HUES48 (cell line): ENCODE measurements around the gene UBALD1.

Experiments used
- H3K27ac ChIP-seq: one replicate; pipeline ENCODE4 v1.7.0; 2013; ENCODE audit warnings: low read depth, low read length, inconsistent platforms
- H3K27me3 ChIP-seq: 2 replicates; pipeline ENCODE4 v1.6.1; 2013; ENCODE audit warnings: mild to moderate bottlenecking, low read length; ENCODE audit not compliant: control insufficient read depth, insufficient read depth
- H3K36me3 ChIP-seq: 2 replicates; pipeline ENCODE4 v1.6.1; 2013; ENCODE audit warnings: low read length; ENCODE audit not compliant: control insufficient read depth, insufficient read depth
- H3K4me1 ChIP-seq: 2 replicates; pipeline ENCODE4 v1.6.1; 2013; ENCODE audit warnings: mild to moderate bottlenecking, low read length; ENCODE audit not compliant: control insufficient read depth, insufficient read depth
- H3K4me3 ChIP-seq: 2 replicates; pipeline ENCODE4 v1.5.1; 2013; ENCODE audit warnings: mild to moderate bottlenecking, low read depth, low read length
- H3K9ac ChIP-seq: 2 replicates; pipeline ENCODE4 v1.6.1; 2013; ENCODE audit warnings: mild to moderate bottlenecking, low read depth, low read length, moderate library complexity
- H3K9me3 ChIP-seq: 2 replicates; pipeline ENCODE4 v1.6.1; 2013; ENCODE audit warnings: low read length; ENCODE audit not compliant: control insufficient read depth, insufficient read depth

UBALD1 gene

DNA sequence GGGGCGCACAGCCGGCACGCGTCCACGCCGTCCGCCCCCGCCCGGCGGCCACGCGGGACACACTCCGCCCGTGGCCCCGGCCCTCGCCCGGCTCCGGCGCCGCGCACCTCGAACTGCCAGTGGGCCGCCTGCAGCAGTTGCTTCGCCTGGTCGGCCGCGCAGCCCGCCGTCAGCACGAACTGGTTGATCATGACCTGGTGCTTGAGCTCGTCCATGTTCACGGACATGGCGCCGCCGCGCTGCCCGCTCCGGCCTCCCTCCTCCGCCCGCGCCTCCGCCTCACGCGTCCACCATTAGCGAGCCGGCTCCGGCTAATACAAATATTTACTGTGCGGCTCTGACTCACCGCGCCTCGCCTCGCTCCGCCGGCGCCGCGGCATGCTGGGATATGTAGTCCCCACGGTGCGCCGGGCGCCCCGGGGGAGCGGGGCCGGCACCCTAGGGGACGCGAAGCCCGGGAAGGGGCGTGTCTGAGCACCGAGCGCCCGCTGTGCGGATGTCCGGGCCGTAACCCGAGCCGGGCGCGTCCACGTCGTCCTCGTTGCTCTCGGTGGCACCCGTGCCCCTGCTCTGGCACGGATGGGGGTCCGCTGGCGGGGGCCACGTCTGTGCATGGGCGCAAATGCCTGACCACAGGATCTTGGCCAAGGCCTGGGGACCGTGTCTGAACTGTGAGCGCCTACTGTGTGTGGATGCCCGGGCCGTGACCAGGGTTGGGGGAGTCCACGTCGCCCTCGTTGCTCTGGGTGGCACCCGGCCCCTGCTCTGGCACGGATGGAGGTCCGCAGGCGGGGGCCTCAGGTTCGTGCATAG is at the start of gene UBALD1:
UBALD1 (minus strand) TSS at position 318 of the 813 bp plus-strand sequence; CDS start at position 227, 91 bp downstream.
- H3K36me3 ChIP-seq, result peaks cover 6% of the 10 kb centered on the region; the same call in 1 of the 2 replicates
- no peaks in the 10 kb centered on the region for H3K27me3 ChIP-seq
- H3K4me1 ChIP-seq, result peaks cover 32% of the 10 kb centered on the region
- peak within 1 kb of the TSS; percentile 71 for H3K4me3 ChIP-seq
- no peaks in the 10 kb centered on the region for H3K9me3 ChIP-seq
- H3K27ac ChIP-seq, result peak within 1 kb of the TSS; percentile 96
- peak within 1 kb of the TSS; percentile 98 for H3K9ac ChIP-seq

DNA sequence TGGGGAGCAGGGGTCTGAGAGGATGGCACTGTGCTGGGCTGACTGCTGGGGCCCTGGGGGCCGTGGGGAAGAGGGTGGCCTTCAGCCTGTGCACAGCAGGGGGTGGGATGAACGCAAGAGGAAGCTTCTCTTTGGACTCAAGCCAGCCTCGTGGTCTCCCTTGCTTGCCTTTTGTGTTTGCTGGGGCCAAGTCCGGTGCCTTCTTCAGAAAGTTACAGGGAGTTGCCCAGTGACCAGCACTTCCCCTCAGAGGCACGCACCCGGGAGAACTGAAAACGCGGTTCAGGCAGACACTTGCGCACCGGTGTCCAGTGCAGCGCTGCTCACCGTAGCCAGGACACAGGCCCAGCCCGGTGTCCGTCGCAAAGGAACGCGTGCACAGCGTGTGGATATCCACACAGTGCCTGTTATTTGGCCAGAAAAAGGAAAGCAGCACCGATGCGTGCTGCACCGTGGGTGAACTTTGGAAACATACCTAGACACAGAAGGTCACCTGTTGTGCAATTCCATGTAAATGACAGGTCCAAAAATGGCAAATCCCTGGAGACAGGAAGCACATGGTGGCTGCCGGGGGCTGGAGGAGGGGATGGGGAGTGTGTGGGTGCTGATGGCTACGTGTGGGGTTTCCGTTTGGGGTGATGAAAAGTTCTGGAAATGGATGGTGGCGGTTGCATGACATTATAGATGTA is 49.2 kb upstream of the UBALD1 start:
- Histone ChIP-seq H3K27me3 (no peaks in the 10 kb centered on the region), H3K27ac (no peak overlapping the region), H3K4me3 (no peak overlapping the region), H3K9ac (no peak overlapping the region), H3K36me3 (peaks cover 51% of the 10 kb centered on the region), H3K9me3 (no peaks in the 10 kb centered on the region), H3K4me1 (no peaks in the 10 kb centered on the region)

DNA sequence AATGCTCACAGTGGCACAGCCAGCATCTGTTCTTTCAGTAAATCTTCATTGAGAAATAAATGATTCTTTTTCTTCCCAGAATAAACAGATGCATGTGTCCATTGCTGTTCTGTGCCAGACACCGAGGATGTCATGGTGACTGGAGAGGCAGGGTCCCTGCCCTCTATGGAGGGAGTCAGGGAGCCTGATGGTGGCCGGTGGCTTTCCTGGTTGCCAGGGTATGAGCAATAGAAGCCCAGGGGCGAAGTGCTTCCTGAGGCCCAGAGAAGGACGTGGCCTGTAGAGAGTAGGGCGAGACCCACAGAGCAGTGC is 48.7 kb upstream of the UBALD1 start:
- no peak overlapping the region for H3K4me3 ChIP-seq
- H3K9me3 ChIP-seq, result no peaks in the 10 kb centered on the region
- H3K4me1 ChIP-seq, result no peaks in the 10 kb centered on the region
- H3K27ac ChIP-seq, result no peak overlapping the region
- H3K27me3 ChIP-seq, result no peaks in the 10 kb centered on the region
- H3K36me3 ChIP-seq, result peaks cover 50% of the 10 kb centered on the region
- H3K9ac ChIP-seq, result no peak overlapping the region

DNA sequence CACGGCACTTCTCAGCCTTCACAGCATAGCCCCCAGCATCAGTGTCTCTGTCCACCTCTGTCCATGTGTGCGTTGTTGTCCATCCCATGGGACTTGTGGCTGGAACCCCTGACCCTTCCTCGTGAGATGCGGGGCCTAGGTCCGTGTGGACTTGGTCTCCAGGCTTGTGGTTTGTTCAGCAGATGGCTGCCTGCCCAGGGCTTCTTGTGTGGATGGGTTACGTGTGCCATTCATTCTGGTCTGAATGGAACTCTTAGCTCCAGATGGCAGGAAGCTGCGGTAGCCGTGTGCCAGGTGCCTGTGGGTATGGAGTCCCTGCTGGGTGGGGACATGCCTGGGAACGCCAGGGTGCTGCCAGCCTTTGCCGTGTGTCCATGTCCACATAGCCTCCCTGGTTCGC is 47.0 kb upstream of the UBALD1 start:
- no peaks in the 10 kb centered on the region for H3K4me1 ChIP-seq

DNA sequence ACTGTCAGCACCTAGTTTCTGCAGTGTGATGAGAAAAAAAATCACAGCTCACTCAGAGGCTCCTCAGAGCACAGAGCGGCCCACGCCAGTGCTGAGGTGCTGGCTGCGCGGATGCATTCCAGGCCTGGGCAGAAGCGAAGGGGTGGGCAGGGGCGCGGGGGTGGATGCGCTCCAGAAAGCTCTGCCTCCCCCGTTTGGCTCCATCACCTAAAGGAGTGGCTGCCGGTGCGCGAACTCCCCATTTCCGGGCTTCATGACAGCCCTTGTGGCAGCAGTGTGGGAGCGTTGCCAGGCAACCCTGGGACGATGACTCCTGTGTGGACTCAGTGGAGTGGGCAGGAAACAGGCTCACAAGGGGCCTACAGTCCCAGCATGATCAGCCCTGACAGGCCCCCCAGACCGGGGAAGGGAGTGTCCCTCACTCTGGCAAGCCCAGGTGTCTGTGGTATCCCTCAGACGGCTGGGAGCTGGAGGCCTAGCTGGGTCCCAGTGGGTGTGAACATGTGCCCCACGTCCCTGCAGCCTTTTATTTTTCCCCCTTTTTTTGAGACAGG is 45.8 kb upstream of the UBALD1 start:
- Histone ChIP-seq H3K4me3 (no peak overlapping the region), H3K4me1 (no peaks in the 10 kb centered on the region), H3K9ac (no peak overlapping the region), H3K9me3 (no peaks in the 10 kb centered on the region), H3K36me3 (peaks cover 45% of the 10 kb centered on the region), H3K27me3 (no peaks in the 10 kb centered on the region), H3K27ac (no peak overlapping the region)

More for the DNA sequence above, 47.0 kb upstream of the UBALD1 start:
- Histone ChIP-seq H3K9ac (no peak overlapping the region), H3K4me3 (no peak overlapping the region), H3K27me3 (no peaks in the 10 kb centered on the region), H3K27ac (no peak overlapping the region), H3K9me3 (no peaks in the 10 kb centered on the region), H3K36me3 (peaks cover 46% of the 10 kb centered on the region)

DNA sequence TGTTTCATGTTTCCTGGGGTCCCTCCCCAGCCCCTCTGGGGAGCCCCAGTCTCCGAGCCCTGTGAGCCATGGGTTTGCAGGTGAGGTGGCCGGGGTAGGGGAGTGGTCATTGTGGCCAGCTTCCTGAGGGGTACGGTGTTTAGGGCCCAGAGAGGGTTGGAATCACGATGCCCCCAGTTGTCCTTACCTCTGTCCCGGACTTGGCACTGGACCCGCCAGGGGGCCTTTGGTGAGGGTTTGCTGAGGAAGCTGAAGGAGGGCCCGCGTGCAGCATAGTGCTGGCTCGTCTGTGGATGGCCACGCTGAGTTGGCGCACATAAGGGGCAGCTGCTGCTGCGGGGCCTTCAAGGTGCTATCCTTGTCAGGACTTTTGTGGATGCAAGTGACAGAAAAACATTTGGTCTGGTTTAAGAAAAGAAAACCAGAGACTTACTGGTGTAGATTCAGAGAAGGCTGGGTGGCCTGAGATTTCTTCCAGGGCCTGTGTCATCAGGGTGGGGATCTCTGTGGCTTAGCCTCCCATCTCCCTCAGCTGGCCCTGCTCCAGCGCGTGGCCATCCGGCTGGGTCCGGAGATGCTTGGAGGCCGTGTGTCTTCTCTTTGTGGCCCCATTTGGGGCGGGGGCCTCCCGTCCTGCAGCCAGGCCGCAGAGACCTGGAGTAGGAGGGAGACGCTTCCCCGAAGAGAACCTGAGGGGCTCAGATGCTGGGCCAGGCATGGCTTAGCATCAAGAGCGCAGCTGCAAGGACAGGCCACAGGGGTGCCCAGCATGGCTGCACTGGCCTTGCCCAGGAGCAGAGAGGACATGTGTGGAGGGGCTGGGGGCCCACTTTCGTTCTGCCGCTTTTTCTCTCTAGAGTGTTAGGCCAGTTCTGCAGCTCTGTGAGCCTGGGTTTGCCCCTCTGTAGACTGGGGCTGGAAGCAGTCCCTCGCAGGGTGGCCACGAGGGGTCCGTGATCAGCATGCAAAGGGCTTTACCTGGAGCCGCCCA is 45.0 kb upstream of the UBALD1 start:
- Histone ChIP-seq H3K9ac (no peak overlapping the region), H3K27ac (no peak overlapping the region), H3K36me3 (peaks cover 49% of the 10 kb centered on the region), H3K27me3 (no peaks in the 10 kb centered on the region), H3K4me1 (no peaks in the 10 kb centered on the region), H3K4me3 (no peak overlapping the region), H3K9me3 (no peaks in the 10 kb centered on the region)

DNA sequence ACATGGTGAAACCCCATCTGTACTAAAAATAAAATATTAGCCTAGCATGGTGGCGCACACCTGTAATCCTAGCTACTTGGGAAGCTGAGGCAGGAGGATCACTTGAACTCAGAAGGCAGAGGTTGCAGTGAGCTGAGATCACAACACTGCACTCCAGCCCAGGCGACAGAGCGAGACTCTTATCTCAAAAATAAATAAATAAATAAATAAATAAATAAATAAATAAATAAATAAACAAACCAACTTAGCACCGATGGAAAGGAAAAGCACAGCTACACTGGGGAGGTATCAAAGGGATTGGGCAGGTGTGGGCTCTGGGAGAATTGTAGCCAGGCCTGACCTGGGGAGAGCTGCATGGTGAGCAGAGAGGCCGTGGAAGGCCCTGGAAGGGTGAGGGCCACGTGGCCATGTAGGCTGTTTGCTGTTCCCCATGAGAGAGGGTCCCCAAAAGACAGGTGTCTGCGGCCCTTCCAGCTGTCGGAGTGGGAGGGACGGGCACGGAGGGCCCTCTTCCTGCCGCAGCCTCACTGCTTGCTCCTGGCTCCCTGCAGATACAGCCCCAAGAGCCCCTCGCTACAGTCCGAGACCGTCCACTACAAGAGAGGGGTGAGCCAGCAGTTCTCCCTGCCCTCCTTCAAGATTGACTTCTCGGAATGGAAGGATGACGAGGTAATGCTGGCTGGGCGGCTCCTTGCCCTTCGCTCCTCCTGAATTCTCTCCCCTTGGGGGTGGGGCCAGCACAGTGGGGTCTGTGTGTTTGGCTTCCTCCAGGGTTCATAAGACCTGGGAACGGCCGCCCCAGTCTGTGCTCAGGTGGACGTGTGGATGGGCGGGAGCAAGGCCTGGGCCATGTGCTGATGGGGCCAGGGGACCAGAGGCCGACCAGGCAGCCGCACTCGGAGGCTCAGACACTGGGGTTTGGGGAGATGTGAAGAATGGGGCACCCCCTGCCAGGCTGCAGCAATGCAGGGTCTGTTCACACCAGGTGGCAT is 42.3 kb upstream of the UBALD1 start:
- no peaks in the 10 kb centered on the region for H3K4me1 ChIP-seq
- H3K9ac ChIP-seq, result no peak overlapping the region
- no peaks in the 10 kb centered on the region for H3K27me3 ChIP-seq
- no peaks in the 10 kb centered on the region for H3K9me3 ChIP-seq
- no peak overlapping the region for H3K4me3 ChIP-seq
- no peak overlapping the region for H3K27ac ChIP-seq
- peaks cover 55% of the 10 kb centered on the region for H3K36me3 ChIP-seq

DNA sequence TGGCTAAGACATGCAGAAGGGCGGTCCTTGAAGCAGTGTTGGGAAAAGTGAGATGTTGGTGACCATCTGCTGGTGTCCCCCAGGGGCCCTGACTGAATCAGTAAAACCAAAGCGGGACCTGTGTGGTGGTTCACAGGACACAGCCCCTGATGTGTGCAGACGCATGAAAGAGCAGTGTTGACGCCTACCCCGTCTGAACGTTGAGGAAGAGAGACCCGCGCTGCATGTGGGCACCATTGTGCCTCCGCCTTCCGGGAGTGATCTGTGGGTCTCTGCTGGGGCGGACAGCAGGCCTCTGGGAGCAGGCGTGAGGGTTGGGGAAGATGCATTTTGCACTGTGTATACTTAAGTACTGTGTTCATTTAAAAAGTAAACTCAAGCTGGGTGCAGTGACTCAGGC is 41.5 kb upstream of the UBALD1 start:
- H3K4me1 ChIP-seq, result no peaks in the 10 kb centered on the region

DNA sequence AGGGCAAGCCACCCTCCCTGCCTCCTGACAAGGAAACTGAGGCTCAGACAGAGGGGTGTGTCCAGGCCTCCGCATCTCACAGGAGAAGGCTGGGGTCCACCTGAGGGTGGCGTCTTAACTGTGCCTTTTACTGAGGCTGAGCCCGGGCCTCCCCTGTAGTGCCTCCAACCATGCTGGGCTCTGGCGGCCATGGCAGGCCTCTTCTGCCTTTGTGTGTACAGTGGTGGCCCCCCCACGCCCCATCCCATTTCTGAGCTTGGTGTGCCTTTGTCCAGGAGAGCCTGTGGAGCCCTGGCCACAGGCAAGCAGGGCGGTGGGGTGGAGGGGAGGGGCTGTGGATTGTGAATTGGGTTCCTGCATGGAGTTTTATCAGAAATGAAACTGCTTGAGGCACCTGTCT is 41.1 kb upstream of the UBALD1 start:
- Histone ChIP-seq H3K9ac (no peak overlapping the region), H3K27ac (no peak overlapping the region), H3K4me3 (no peak overlapping the region), H3K27me3 (no peaks in the 10 kb centered on the region), H3K9me3 (no peaks in the 10 kb centered on the region), H3K4me1 (no peaks in the 10 kb centered on the region), H3K36me3 (peaks cover 67% of the 10 kb centered on the region)

More for the DNA sequence above, 41.5 kb upstream of the UBALD1 start:
- Histone ChIP-seq H3K4me3 (no peak overlapping the region), H3K9ac (no peak overlapping the region), H3K27ac (no peak overlapping the region), H3K9me3 (no peaks in the 10 kb centered on the region), H3K27me3 (no peaks in the 10 kb centered on the region), H3K36me3 (peaks cover 63% of the 10 kb centered on the region)
